Right atrium auricular region (tissue), 2 donors: ENCODE results near the gene KCNMA1. TPM values are rescaled to one million over a fixed set of nuclear protein-coding genes. Genes with fewer than 3 reads are reported as not detected.
A peak's percentile ranks its signal among the peaks of the same experiment; 100 is the strongest.

Experiments used
- DNase-seq: peaks from one replicate; pipeline ENCODE4 v3.0.0-alpha.2; 2019; ENCODE audit warnings: low spot score
- H3K27ac ChIP-seq, 2 donors: fragments of 200-600 bp; sonication (generic); 1 replicate in 1 of 2; 2 replicates in 1 of 2; pipeline ENCODE4 v1.5.1; 2016 to 2019
- H3K27me3 ChIP-seq, 2 donors: fragments of 200-600 bp; sonication (generic); one replicate each; pipeline versions ENCODE4 v1.5.1 to v1.6.0; 2017 to 2019
- H3K36me3 ChIP-seq: fragments of 200-600 bp; sonication (generic); one replicate; pipeline ENCODE4 v1.5.1; 2016
- H3K4me1 ChIP-seq, 2 donors: fragments of 200-600 bp; sonication (generic); one replicate each; pipeline versions ENCODE4 v1.5.1 to v1.6.0; 2017 to 2019
- H3K4me3 ChIP-seq, 2 donors: fragments of 200-600 bp; sonication (generic); 1 replicate in 1 of 2; 2 replicates in 1 of 2; pipeline ENCODE4 v1.5.1; 2017 to 2019; ENCODE audit warnings: mild to moderate bottlenecking in 1 of 2, moderate library complexity in 1 of 2
- H3K9me3 ChIP-seq, 2 donors: fragments of 200-600 bp; sonication (generic); one replicate each; pipeline ENCODE4 v1.5.1; 2019
- total RNA-seq, 2 donors: library from RNA; depleted of rRNA; stranded (reverse); fragments of >200 nt; gene quantifications; one replicate each; pipeline ENCODE4 v1.1.0, GENCODE V29; 2016
- TF ChIP-seq, protein P1 (sequence below), 2 donors: fragments of 200-600 bp; sonication (generic); IDR thresholded peaks; one replicate each; pipeline ENCODE4 v1.5.1; 2019; ENCODE audit warnings: antibody characterized with exemption in 2 of 2

The KCNMA1 gene
- total RNA-seq, 2 donors from 2014 or later = 2.3 to 3.5 TPM

- TF ChIP-seq, protein P1, sequence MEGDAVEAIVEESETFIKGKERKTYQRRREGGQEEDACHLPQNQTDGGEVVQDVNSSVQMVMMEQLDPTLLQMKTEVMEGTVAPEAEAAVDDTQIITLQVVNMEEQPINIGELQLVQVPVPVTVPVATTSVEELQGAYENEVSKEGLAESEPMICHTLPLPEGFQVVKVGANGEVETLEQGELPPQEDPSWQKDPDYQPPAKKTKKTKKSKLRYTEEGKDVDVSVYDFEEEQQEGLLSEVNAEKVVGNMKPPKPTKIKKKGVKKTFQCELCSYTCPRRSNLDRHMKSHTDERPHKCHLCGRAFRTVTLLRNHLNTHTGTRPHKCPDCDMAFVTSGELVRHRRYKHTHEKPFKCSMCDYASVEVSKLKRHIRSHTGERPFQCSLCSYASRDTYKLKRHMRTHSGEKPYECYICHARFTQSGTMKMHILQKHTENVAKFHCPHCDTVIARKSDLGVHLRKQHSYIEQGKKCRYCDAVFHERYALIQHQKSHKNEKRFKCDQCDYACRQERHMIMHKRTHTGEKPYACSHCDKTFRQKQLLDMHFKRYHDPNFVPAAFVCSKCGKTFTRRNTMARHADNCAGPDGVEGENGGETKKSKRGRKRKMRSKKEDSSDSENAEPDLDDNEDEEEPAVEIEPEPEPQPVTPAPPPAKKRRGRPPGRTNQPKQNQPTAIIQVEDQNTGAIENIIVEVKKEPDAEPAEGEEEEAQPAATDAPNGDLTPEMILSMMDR (IDR thresholded peaks at IDR 0.05) = no peak
- H3K4me3 ChIP-seq = no peak overlapping the region
- DNase-seq = no peak
- no peaks in the 10 kb centered on the region for H3K36me3 ChIP-seq
- no peaks in the 10 kb centered on the region for H3K9me3 ChIP-seq
- H3K27ac ChIP-seq = no peak overlapping the region
- H3K4me1 ChIP-seq = peaks cover 0 to 1% of the 10 kb centered on the region in 2 donors
- H3K27me3 ChIP-seq = no peaks in the 10 kb centered on the region
Measured at GRCh38 chr10:77252380-77253146, 385.0 kb downstream of the KCNMA1 start.

GRCh38 chr10:77251297-77252013, 386.2 kb downstream of the KCNMA1 start:
- TF ChIP-seq, protein P1 (IDR thresholded peaks at IDR 0.05) = peak in 1 of 2 donors; percentile 40

DNA sequence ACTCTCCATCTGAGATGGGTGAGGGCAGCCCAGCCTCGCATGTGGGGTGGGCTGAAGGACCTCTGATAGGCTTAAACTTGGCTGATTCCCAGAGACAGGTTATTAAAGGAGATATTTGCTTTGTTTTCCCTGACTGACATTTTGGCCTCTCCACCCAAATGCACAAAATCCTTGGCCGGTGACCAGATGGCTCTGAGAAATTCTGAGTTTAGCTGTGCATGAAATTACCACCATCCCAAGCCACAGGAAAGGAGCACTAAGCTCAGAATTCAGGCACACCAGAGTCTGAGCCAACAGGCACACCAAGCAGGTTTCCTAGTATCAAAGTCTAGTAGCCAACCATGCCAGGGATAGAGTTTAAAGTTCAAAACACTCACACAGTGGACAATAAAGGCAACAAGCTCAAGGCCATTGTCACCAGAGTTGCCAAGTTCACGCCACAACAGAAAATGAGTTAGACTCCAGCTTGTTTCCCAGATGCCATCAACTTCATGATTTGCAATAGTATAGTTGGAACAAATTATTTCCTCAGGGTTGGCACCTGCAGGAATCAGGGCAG, 387.6 kb downstream of the KCNMA1 start:
- H3K27ac ChIP-seq = no peak overlapping the region
- no peak overlapping the region for H3K4me3 ChIP-seq
- peaks cover 0 to 3% of the 10 kb centered on the region in 2 donors for H3K27me3 ChIP-seq
- H3K4me1 ChIP-seq = peaks cover 0 to 15% of the 10 kb centered on the region in 2 donors
- no peaks in the 10 kb centered on the region for H3K9me3 ChIP-seq
- TF ChIP-seq, protein P1 (IDR thresholded peaks at IDR 0.05) = no peak
- H3K36me3 ChIP-seq = no peaks in the 10 kb centered on the region
- no peak for DNase-seq

More at GRCh38 chr10:77251297-77252013, 386.2 kb downstream of the KCNMA1 start:
- H3K36me3 ChIP-seq = no peaks in the 10 kb centered on the region
- no peak overlapping the region for H3K27ac ChIP-seq
- no peak overlapping the region for H3K4me3 ChIP-seq
- no peaks in the 10 kb centered on the region for H3K27me3 ChIP-seq
- no peak for DNase-seq
- H3K4me1 ChIP-seq = peaks cover 0 to 10% of the 10 kb centered on the region in 2 donors
- H3K9me3 ChIP-seq = no peaks in the 10 kb centered on the region

DNA sequence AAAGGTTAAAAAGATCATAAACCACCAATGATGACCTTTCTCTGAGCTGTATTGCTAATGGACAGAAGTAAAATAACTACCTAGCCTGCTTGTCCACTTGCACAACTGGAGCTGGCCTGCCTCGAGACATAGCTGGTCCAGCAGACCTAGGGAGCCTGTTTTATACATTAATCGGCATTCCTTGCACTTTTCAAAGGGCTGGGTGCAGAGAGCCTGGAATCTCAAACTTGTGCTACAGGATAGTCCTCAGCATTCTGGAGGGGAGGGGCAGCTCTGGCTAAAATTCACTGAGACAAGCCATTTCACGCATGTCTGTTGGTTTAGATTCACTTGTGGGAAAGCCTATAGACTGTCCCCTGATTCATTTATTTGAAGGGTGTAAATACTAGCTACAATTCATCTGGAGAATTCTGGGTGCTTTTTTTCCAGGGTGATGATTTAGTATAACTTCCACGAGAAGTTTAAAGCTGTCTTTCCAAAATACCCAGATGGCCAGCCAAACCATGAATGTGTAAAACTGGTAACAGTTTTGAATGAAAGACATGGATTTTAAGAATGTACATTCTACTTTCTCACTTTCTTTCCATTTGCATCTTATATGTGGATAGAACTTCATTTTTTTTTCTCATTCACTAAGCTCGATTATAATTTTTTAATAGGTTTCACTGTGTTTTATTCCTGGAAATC, 389.4 kb downstream of the KCNMA1 start:
- no peak overlapping the region for H3K4me3 ChIP-seq
- no peak for DNase-seq
- no peak overlapping the region for H3K27ac ChIP-seq
- no peaks in the 10 kb centered on the region for H3K36me3 ChIP-seq
- peaks cover 0 to 18% of the 10 kb centered on the region in 2 donors for H3K4me1 ChIP-seq
- no peaks in the 10 kb centered on the region for H3K9me3 ChIP-seq
- TF ChIP-seq, protein P1 (IDR thresholded peaks at IDR 0.05) = no peak
- peaks cover 0 to 3% of the 10 kb centered on the region in 2 donors for H3K27me3 ChIP-seq
